HUES64 (cell line): ENCODE data around the gene ITGB2.
"Not testable (repeated sequence)": the region's sequence is repeated elsewhere in the genome, so short reads cannot be mapped to it uniquely, and the experiment has no call there.

ENCODE experiments used
- H3K27ac ChIP-seq: 2 replicates; pipeline ENCODE4 v1.7.0; 2013; ENCODE audit warnings: low read depth, low read length, inconsistent platforms
- H3K27me3 ChIP-seq: 2 replicates; pipeline ENCODE4 v1.6.1; 2013; ENCODE audit warnings: mild to moderate bottlenecking, low read length; ENCODE audit not compliant: insufficient read depth
- H3K36me3 ChIP-seq: 2 replicates; pipeline ENCODE4 v1.6.1; 2013; ENCODE audit warnings: mild to moderate bottlenecking, low read length; ENCODE audit not compliant: insufficient read depth
- H3K4me1 ChIP-seq: 2 replicates; pipeline ENCODE4 v1.6.1; 2013; ENCODE audit warnings: mild to moderate bottlenecking, low read length, moderate library complexity; ENCODE audit not compliant: insufficient read depth
- H3K4me3 ChIP-seq: 2 replicates; pipeline ENCODE4 v1.5.1; 2013; ENCODE audit warnings: mild to moderate bottlenecking, low read length, moderate library complexity
- H3K9ac ChIP-seq: 2 replicates; pipeline ENCODE4 v1.6.1; 2013; ENCODE audit warnings: mild to moderate bottlenecking, low read depth, low read length
- H3K9me3 ChIP-seq: 2 replicates; pipeline ENCODE4 v1.6.1; 2013; ENCODE audit warnings: low read depth, low read length; ENCODE audit not compliant: insufficient read depth
- WGBS: fragments of 150-250, 120-280 bp; methylation state at CpG from one replicate; pipeline ENCODE4 v1.1.7; 2013; ENCODE audit warnings: missing lambda C conversion rate; 5-methylcytosine and 5-hydroxymethylcytosine counted together

Gene ITGB2

DNA sequence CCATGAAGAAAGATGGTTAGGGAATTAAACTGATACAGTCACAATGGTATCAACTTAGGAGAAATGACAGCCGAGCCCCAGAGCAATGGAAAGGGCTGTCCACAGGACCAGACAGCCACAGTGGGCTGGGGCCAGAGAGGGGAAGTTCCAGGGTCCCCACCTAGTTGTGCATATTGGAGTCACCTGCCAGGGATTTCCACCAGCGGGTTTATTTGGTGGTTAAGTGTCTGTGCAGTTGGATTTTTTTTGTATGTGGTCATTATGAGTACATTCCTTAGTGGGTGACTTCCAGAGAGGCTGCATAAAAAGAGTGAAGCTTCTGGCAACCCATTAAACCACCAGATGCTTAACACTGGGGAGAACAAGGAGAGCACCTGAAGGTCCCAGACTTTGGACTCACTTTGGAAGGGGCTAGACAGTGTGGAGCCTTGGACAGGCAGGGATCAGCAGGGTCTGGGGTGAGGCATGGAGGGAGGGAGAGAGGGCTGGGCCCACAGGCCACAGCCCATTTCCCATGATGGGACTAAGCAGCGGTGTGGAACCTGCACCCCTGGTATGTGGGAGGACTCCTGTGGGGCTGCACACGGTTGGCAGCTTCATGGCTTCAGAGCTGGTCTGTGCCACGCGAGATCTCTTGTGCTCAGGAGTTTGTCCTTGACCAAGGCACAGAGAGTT, 39.4 kb downstream of the ITGB2 start:
- Histone ChIP-seq H3K27ac (no peak overlapping the region), H3K9me3 (no peaks in the 10 kb centered on the region), H3K36me3 (no peaks in the 10 kb centered on the region), H3K4me3 (no peak overlapping the region), H3K9ac (no peak overlapping the region), H3K4me1 (no peaks in the 10 kb centered on the region), H3K27me3 (peaks cover 5% of the 10 kb centered on the region)
- WGBS: 87% methylated on average over 6 of the region's 6 CpGs

GRCh38 chr21:44880405-44881197, 40.1 kb downstream of the ITGB2 start:
- peaks cover 11% of the 10 kb centered on the region for H3K27me3 ChIP-seq
- H3K9me3 ChIP-seq: no peaks in the 10 kb centered on the region
- 80% methylated on average over 8 of the region's 8 CpGs for WGBS
- no peak overlapping the region for H3K9ac ChIP-seq
- no peak overlapping the region for H3K27ac ChIP-seq
- H3K4me1 ChIP-seq: peaks cover under 1% of the 10 kb centered on the region; the same call in 1 of the 2 replicates
- no peaks in the 10 kb centered on the region for H3K36me3 ChIP-seq
- H3K4me3 ChIP-seq: no peak overlapping the region

- H3K4me1 ChIP-seq, H3K4me3 ChIP-seq: not testable (repeated sequence)
- H3K27me3 ChIP-seq: peaks cover 24% of the 10 kb centered on the region
Observed at GRCh38 chr21:44879238-44879637, 41.5 kb downstream of the ITGB2 start.

DNA sequence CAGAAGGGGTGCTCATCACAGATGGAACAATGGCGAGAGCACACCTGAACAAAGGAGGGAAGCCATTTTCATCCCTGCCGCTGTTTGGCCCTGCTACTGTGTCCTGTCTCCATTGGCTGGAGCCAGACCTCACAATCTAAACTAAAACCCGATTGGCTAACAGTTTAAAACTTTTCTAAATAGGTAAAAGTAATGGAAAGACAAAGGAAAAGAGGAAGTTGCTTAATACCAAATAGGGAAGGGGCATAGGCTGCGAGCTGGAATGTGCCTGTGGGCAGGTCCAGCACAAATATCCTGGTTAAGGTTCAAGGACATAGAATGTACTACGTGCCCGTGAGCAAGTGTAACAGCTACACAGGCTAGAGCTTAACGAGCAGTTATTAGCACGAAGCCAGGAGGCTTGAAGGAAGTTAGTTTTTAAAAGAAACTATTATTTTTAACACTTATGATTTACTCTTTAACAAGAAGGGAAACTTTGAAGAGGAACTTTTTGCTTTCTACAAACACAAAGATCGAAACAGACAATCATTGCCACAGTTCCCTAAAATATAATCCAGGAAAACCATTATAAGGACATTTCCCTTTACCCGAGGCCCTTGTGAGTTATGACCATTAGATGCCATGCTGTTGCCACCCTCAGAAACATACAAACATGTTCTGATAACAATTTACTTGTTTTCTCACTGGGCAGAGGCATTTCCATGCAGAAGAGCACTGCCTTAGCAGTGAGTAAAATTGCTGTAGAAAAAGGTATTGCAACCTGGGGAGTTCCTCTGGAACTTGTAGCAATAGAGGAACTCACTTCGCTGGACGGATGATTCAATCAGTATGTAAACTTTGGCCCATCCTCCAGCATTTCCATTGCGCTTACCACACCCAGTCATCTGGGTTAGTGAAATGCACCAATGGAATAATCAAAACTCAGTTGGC, 42.4 kb downstream of the ITGB2 start:
- Histone ChIP-seq H3K36me3 (no peaks in the 10 kb centered on the region), H3K9ac (no peak overlapping the region), H3K27me3 (peaks cover 27% of the 10 kb centered on the region), H3K27ac (no peak overlapping the region), H3K9me3 (no peaks in the 10 kb centered on the region), H3K4me3 (no peak overlapping the region), H3K4me1 (peaks cover 6% of the 10 kb centered on the region; the same call in 1 of the 2 replicates)
- 92% methylated on average over 13 of the region's 13 CpGs for WGBS

More at GRCh38 chr21:44879238-44879637, 41.5 kb downstream of the ITGB2 start:
- not testable (repeated sequence) for H3K9me3 ChIP-seq, H3K36me3 ChIP-seq, H3K9ac ChIP-seq, H3K27ac ChIP-seq
- WGBS: 95% methylated on average over 8 of the region's 8 CpGs

DNA sequence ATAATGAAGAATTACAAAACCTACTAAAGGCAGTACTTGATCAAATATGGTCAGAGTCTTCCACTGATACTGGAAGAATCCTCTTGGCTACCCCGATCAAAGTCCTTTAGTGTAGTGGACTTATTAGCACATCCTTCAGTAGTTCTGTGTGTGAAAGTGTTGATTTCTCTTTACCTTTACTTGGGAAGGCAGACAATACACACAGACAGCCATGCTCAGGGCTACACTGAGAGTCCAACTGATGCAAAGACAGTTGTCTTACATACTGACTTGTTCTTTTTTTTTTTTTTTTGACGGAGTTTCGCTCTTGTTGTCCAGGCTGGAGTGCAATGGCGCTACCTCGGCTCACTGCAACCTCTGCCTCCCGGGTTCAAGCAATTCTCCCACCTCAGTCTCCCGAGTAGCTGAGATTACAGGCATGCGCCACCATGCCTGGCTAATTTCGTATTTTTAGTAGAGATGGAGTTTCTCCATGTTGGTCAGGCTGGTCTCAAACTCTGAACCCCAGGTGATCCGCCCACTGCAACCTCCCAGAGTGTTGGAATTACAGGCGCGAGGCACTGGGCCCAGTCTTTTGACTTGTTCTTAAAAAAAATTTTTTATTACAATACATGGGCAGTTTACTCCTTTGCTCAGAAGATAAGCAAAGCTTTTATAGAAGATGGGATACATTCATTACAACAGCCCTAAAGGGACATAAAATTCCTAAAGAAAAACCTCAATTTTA, 43.7 kb downstream of the ITGB2 start:
- H3K27ac ChIP-seq: no peak overlapping the region
- WGBS: 94% methylated on average over 12 of the region's 12 CpGs

GRCh38 chr21:44875316-44875700, 45.4 kb downstream of the ITGB2 start:
- no peaks in the 10 kb centered on the region for H3K36me3 ChIP-seq
- 80% methylated on average over 6 of the region's 6 CpGs for WGBS
- H3K27me3 ChIP-seq: peaks cover 27% of the 10 kb centered on the region
- H3K4me3 ChIP-seq: peak overlapping the region; percentile 87
- no peak overlapping the region for H3K27ac ChIP-seq
- H3K9me3 ChIP-seq: no peaks in the 10 kb centered on the region
- peaks cover 21% of the 10 kb centered on the region for H3K4me1 ChIP-seq
- H3K9ac ChIP-seq: no peak overlapping the region

More for the DNA sequence above, 43.7 kb downstream of the ITGB2 start:
- Histone ChIP-seq H3K4me1 (peaks cover 10% of the 10 kb centered on the region), H3K9ac (no peak overlapping the region), H3K9me3 (no peaks in the 10 kb centered on the region), H3K36me3 (no peaks in the 10 kb centered on the region), H3K4me3 (no peak overlapping the region), H3K27me3 (peaks cover 27% of the 10 kb centered on the region)

GRCh38 chr21:44874497-44875315, 46.0 kb downstream of the ITGB2 start:
- Histone ChIP-seq H3K4me1 (peaks cover 22% of the 10 kb centered on the region), H3K9ac (peak overlapping the region; percentile 61), H3K36me3 (no peaks in the 10 kb centered on the region), H3K4me3 (peak overlapping the region; percentile 87), H3K27ac (no peak overlapping the region), H3K9me3 (no peaks in the 10 kb centered on the region), H3K27me3 (peaks cover 27% of the 10 kb centered on the region)
- WGBS: 8% methylated on average over 49 of the region's 49 CpGs

GRCh38 chr21:44874240-44874496, 46.5 kb downstream of the ITGB2 start:
- H3K4me3 ChIP-seq: peak overlapping the region; percentile 87
- 2% methylated on average over 20 of the region's 20 CpGs for WGBS
- peaks cover 25% of the 10 kb centered on the region for H3K4me1 ChIP-seq
- H3K27ac ChIP-seq: no peak overlapping the region
- peak overlapping the region; percentile 61 for H3K9ac ChIP-seq
- peaks cover 27% of the 10 kb centered on the region for H3K27me3 ChIP-seq
- H3K9me3 ChIP-seq: no peaks in the 10 kb centered on the region
- no peaks in the 10 kb centered on the region for H3K36me3 ChIP-seq

DNA sequence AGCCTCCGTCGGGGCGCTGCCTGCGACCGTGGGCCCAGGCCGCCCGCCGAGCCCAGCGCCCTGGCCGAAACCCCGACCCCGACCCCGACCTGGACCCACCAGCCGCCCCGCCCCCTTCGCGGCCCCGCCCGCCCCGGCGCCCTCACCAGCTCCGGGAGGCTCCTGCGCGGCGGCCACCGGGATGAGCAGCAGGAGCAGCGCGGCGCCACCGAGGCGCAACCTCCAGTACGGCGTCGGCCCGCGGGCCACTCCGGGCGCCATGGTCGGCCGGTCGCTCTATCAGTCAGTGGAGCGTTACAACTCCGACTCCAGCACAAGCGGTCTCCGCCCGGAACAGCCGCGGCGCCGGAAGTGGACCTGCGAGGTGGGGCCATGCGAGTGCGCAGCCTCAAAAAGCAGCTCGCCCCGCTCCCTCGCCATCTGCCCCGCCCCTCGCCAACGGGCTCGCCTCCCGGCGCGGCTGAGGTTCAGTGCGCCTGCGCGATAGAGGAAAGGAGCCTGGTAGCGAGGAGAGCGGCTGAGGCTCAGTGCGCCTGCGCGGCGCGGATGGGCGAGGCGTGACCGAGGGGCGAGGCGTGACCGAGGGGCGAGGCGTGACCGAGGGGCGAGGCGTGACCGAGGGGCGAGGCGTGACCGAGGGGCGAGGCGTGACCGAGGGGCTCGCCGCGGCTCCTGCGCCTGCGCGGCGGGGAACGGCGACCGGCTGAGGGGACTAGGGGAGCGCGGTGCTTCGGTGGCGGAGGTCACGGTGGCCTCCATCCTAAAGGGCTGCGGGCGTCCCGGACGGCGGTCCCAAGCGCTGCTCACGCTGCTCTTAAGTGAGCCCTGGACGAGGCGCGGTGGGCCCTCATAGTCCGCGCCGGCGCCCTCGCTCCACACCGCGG, 47.1 kb downstream of the ITGB2 start, which contains the start of gene PTTG1IP:
PTTG1IP (minus strand) TSS at position 335 of the 884 bp plus-strand sequence; CDS start at position 261, 74 bp downstream.
- under 1% methylated on average over 123 of the region's 123 CpGs for WGBS
- H3K36me3 ChIP-seq: no peaks in the 10 kb centered on the region
- H3K4me1 ChIP-seq: peaks cover 28% of the 10 kb centered on the region
- H3K9ac ChIP-seq: peak within 1 kb of the TSS; percentile 88
- H3K9me3 ChIP-seq: no peaks in the 10 kb centered on the region
- H3K27me3 ChIP-seq: peaks cover 27% of the 10 kb centered on the region
- H3K4me3 ChIP-seq: peak within 1 kb of the TSS; percentile 87
- peak within 1 kb of the TSS; percentile 74 for H3K27ac ChIP-seq
